Sigmoid colon (tissue), 4 donors: Measurements from ENCODE around the gene CLHC1.
A peak's percentile ranks its signal among the peaks of the same experiment; 100 is the strongest.

Experiments
- POLR2AphosphoS5 ChIP-seq, 4 donors: sonication (generic); formaldehyde crosslinking; IDR thresholded peaks; one replicate each; pipeline ENCODE4 v1.6.1; 2017; ENCODE audit warnings: antibody characterized with exemption in 4 of 4
- TF ChIP-seq, protein P1 (sequence below), 4 experiments: fragments of 450-650 bp in 3 of 4; fragments of 200-600 bp in 1 of 4; IDR thresholded peaks; one replicate each; pipeline ENCODE4 v1.5.1; 2016 to 2019; ENCODE audit warnings: antibody characterized with exemption in 4 of 4, mild to moderate bottlenecking in 3 of 4, moderate library complexity in 2 of 4

DNA sequence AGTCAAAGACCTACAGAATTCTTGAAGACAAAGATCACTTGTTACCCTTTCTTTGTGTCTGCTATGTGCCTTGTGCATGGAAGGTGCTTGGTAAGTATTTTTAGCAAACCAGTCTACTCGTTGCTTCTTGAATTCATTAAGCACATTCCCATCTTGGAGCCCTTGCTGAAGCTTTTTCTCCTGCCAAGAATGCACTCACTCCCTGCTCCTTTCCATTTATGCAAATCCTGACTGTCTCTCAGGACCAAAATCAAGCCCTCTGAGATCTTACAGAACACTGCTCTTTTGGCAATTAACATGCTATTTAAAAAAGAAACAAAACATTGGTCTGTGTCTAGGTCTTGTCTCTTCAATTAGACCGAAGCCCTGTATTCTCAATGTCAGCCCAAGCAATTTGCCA is 75.8 kb downstream of the CLHC1 start:
- TF ChIP-seq, protein P1, sequence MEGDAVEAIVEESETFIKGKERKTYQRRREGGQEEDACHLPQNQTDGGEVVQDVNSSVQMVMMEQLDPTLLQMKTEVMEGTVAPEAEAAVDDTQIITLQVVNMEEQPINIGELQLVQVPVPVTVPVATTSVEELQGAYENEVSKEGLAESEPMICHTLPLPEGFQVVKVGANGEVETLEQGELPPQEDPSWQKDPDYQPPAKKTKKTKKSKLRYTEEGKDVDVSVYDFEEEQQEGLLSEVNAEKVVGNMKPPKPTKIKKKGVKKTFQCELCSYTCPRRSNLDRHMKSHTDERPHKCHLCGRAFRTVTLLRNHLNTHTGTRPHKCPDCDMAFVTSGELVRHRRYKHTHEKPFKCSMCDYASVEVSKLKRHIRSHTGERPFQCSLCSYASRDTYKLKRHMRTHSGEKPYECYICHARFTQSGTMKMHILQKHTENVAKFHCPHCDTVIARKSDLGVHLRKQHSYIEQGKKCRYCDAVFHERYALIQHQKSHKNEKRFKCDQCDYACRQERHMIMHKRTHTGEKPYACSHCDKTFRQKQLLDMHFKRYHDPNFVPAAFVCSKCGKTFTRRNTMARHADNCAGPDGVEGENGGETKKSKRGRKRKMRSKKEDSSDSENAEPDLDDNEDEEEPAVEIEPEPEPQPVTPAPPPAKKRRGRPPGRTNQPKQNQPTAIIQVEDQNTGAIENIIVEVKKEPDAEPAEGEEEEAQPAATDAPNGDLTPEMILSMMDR (IDR thresholded peaks at IDR 0.05): no peak
- peak in 3 of 4 donors; percentile 30 to 67 (median 60) for TF ChIP-seq POLR2AphosphoS5 (IDR thresholded peaks at IDR 0.05)
